CD14-positive monocyte (primary cell): ENCODE data around the gene MPND. TPM values are rescaled to one million over a fixed set of nuclear protein-coding genes. Genes with fewer than 3 reads are reported as not detected.

ENCODE experiments used
- DNase-seq, 3 donors: peaks; one replicate each; pipeline ENCODE4 v3.0.0-alpha.2; 2011 to 2022
- H2AFZ ChIP-seq: 2 replicates; pipeline ENCODE4 v1.6.0; 2012; ENCODE audit warnings: mild to moderate bottlenecking, low read depth, low read length, inconsistent platforms; ENCODE audit not compliant: insufficient read depth, poor library complexity, severe bottlenecking
- H3K27ac ChIP-seq, 2 donors: 1 replicate in 1 of 2; 2 replicates in 1 of 2; pipeline ENCODE4 v1.5.1; 2012 to 2013; ENCODE audit warnings: low read length in 2 of 2, control low read depth in 1 of 2, inconsistent platforms in 1 of 2, low read depth in 1 of 2, mild to moderate bottlenecking in 1 of 2
- H3K27me3 ChIP-seq, 2 donors: one replicate each; pipeline versions ENCODE4 v1.6.0 to v1.6.1; 2011 to 2013; ENCODE audit warnings: low read length in 2 of 2; ENCODE audit not compliant: control insufficient read depth in 2 of 2, insufficient read depth in 2 of 2
- H3K36me3 ChIP-seq, 2 donors: replicated peaks in 1 of 2; 1 replicate in 1 of 2; 2 replicates in 1 of 2; pipeline versions ENCODE4 v1.5.1 to v1.6.1; 2012 to 2013; ENCODE audit warnings: low read length in 2 of 2, control low read depth in 1 of 2, inconsistent platforms in 1 of 2, mild to moderate bottlenecking in 1 of 2; ENCODE audit not compliant: insufficient read depth in 2 of 2, control insufficient read depth in 1 of 2
- H3K4me1 ChIP-seq, 2 donors: 1 replicate in 1 of 2; 2 replicates in 1 of 2; pipeline versions ENCODE4 v1.5.1 to v1.6.1; 2012 to 2013; ENCODE audit warnings: low read length in 2 of 2, control low read depth in 1 of 2, inconsistent platforms in 1 of 2, mild to moderate bottlenecking in 1 of 2, moderate library complexity in 1 of 2; ENCODE audit not compliant: insufficient read depth in 2 of 2, control insufficient read depth in 1 of 2
- H3K4me2 ChIP-seq: replicated peaks from 2 replicates; pipeline ENCODE3; 2012; ENCODE audit warnings: low read length, moderate library complexity, mild to moderate bottlenecking; ENCODE audit not compliant: poor library complexity, severe bottlenecking; ENCODE audit errors: extremely low read depth
- H3K4me3 ChIP-seq, 3 experiments: fragments of 200-600 bp in 1 of 3; sonication (generic) in 1 of 3; replicated peaks in 1 of 3; 1 replicate in 2 of 3; 2 replicates in 1 of 3; pipeline ENCODE4 v1.5.1; 2011 to 2013; ENCODE audit warnings: low read length in 3 of 3, mild to moderate bottlenecking in 3 of 3, control low read depth in 2 of 3, low read depth in 2 of 3, inconsistent platforms in 1 of 3, moderate library complexity in 1 of 3
- H3K79me2 ChIP-seq: 2 replicates; pipeline ENCODE4 v1.6.0; 2012; ENCODE audit warnings: mild to moderate bottlenecking, control low read depth, inconsistent platforms, low read length, moderate library complexity; ENCODE audit not compliant: insufficient read depth
- H3K9ac ChIP-seq: 2 replicates; pipeline ENCODE4 v1.6.0; 2017; ENCODE audit warnings: low read length, mild to moderate bottlenecking; ENCODE audit not compliant: insufficient read depth, poor library complexity, severe bottlenecking
- H3K9me3 ChIP-seq, 2 donors: replicated peaks in 1 of 2; 1 replicate in 1 of 2; 2 replicates in 1 of 2; pipeline versions ENCODE4 v1.5.1 to v1.6.1; 2012 to 2013; ENCODE audit warnings: low read length in 2 of 2, control low read depth in 1 of 2; ENCODE audit not compliant: control insufficient read depth in 1 of 2, insufficient read depth in 1 of 2
- H4K20me1 ChIP-seq: 2 replicates; pipeline ENCODE4 v1.6.0; 2012; ENCODE audit warnings: mild to moderate bottlenecking, low read length, control low read depth, moderate library complexity; ENCODE audit not compliant: insufficient read depth
- H3K27ac Mint-ChIP-seq, 7 donors: one replicate each; pipeline ENCODE4 v1.8.0; 2020; ENCODE audit warnings: mild to moderate bottlenecking in 7 of 7, mixed read lengths in 7 of 7, moderate library complexity in 6 of 7, inconsistent platforms in 2 of 7
- H3K27me3 Mint-ChIP-seq, 3 donors: one replicate each; pipeline ENCODE4 v1.8.0; 2021 to 2022; ENCODE audit warnings: low read depth in 3 of 3, mild to moderate bottlenecking in 3 of 3, mixed read lengths in 3 of 3, moderate library complexity in 3 of 3, inconsistent platforms in 1 of 3
- H3K36me3 Mint-ChIP-seq, 2 donors: one replicate each; pipeline ENCODE4 v1.8.0; 2020; ENCODE audit warnings: mixed read lengths in 2 of 2, inconsistent platforms in 1 of 2, mild to moderate bottlenecking in 1 of 2
- H3K4me1 Mint-ChIP-seq: one replicate; pipeline ENCODE4 v1.8.0; 2020; ENCODE audit warnings: mild to moderate bottlenecking, mixed read lengths
- H3K4me3 Mint-ChIP-seq, 2 donors: one replicate each; pipeline ENCODE4 v1.8.0; 2020; ENCODE audit warnings: mild to moderate bottlenecking in 2 of 2, mixed read lengths in 2 of 2, moderate library complexity in 1 of 2
- H3K9me3 Mint-ChIP-seq, 7 donors: one replicate each; pipeline ENCODE4 v1.8.0; 2020 to 2022; ENCODE audit warnings: mixed read lengths in 7 of 7, mild to moderate bottlenecking in 6 of 7, moderate library complexity in 6 of 7, inconsistent platforms in 2 of 7
- WGBS: methylation state at CpG from one replicate; pipeline ENCODE4 v1.1.5; 2013; ENCODE audit warnings: missing lambda C conversion rate; ENCODE audit not compliant: insufficient coverage; 5-methylcytosine and 5-hydroxymethylcytosine counted together
- intact Hi-C, 2 donors: fragments of 100-400 bp; cut with micrococcal nuclease; formaldehyde crosslinking; loops; one replicate each; pipeline versions ENCODE4 v1.15.0 to v1.15.1; 2023
- polyA plus RNA-seq, 3 donors: library from polyadenylated mRNA; depleted of rRNA in 1 of 3; unstranded in 2 of 3; stranded (reverse) in 1 of 3; fragments of 300-500 nt in 2 of 3; fragments of >200 nt in 1 of 3; fragmentation: Illumina TruSeq in 2 of 3; gene quantifications; 1 replicate in 2 of 3; 2 replicates in 1 of 3; pipeline ENCODE4 v1.2.3, GENCODE V29; 2012 to 2021
- TF ChIP-seq, protein P1 (sequence below): fragments of 200-600 bp; IDR thresholded peaks from one replicate; pipeline ENCODE4 v1.8.0; 2022; ENCODE audit warnings: antibody characterized with exemption, mild to moderate bottlenecking

The MPND gene
- polyA plus RNA-seq, 3 donors = 6.5 to 15.9 (median 7.0) TPM

DNA sequence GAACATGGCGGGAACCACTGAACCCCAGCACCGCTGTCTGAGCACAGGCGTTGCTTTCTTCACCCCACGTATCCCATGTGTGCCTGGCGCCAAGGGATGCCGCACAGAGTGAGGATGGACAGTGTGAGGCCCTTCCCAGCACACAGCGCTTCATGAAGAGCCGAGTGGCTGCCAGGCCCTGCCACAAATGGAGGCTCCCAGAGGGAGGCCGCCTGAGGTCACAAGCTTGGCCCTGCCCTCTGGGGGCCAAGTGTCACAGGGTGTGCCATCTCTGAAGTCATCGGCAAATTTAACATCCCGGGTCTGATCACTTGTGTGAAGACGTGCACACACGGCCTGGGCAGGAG is 24.4 kb downstream of the MPND start:
- intact Hi-C loops = no loop called here
- no peaks in the 10 kb centered on the region for H3K27me3 ChIP-seq
- H3K36me3 Mint-ChIP-seq = peaks cover 44 to 71% of the 10 kb centered on the region in 2 donors
- no peak overlapping the region for H3K9ac ChIP-seq
- WGBS = 95% methylated on average over 13 of the region's 13 CpGs
- H3K27ac Mint-ChIP-seq = peak overlapping the region in 6 of 7 donors; percentile 50 to 87 (median 80)
- H3K27me3 Mint-ChIP-seq = no peaks in the 10 kb centered on the region
- no peak overlapping the region for H3K4me3 Mint-ChIP-seq
- no peak overlapping the region for H3K4me2 ChIP-seq
- peaks cover 54% of the 10 kb centered on the region for H3K79me2 ChIP-seq
- peak overlapping the region; percentile 2 to 60 for H3K27ac ChIP-seq
- H3K9me3 Mint-ChIP-seq = no peaks in the 10 kb centered on the region
- H3K4me1 ChIP-seq = peaks cover 38 to 42% of the 10 kb centered on the region in 2 donors
- TF ChIP-seq, protein P1, sequence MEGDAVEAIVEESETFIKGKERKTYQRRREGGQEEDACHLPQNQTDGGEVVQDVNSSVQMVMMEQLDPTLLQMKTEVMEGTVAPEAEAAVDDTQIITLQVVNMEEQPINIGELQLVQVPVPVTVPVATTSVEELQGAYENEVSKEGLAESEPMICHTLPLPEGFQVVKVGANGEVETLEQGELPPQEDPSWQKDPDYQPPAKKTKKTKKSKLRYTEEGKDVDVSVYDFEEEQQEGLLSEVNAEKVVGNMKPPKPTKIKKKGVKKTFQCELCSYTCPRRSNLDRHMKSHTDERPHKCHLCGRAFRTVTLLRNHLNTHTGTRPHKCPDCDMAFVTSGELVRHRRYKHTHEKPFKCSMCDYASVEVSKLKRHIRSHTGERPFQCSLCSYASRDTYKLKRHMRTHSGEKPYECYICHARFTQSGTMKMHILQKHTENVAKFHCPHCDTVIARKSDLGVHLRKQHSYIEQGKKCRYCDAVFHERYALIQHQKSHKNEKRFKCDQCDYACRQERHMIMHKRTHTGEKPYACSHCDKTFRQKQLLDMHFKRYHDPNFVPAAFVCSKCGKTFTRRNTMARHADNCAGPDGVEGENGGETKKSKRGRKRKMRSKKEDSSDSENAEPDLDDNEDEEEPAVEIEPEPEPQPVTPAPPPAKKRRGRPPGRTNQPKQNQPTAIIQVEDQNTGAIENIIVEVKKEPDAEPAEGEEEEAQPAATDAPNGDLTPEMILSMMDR = no peak
- H3K36me3 ChIP-seq = peaks cover 29 to 45% of the 10 kb centered on the region in 2 donors
- H3K4me3 ChIP-seq = no peak overlapping the region
- H2AFZ ChIP-seq = no peak overlapping the region
- peaks cover 91% of the 10 kb centered on the region for H4K20me1 ChIP-seq
- H3K9me3 ChIP-seq = no peaks in the 10 kb centered on the region
- no peak for DNase-seq
- H3K4me1 Mint-ChIP-seq = peaks cover 44% of the 10 kb centered on the region

DNA sequence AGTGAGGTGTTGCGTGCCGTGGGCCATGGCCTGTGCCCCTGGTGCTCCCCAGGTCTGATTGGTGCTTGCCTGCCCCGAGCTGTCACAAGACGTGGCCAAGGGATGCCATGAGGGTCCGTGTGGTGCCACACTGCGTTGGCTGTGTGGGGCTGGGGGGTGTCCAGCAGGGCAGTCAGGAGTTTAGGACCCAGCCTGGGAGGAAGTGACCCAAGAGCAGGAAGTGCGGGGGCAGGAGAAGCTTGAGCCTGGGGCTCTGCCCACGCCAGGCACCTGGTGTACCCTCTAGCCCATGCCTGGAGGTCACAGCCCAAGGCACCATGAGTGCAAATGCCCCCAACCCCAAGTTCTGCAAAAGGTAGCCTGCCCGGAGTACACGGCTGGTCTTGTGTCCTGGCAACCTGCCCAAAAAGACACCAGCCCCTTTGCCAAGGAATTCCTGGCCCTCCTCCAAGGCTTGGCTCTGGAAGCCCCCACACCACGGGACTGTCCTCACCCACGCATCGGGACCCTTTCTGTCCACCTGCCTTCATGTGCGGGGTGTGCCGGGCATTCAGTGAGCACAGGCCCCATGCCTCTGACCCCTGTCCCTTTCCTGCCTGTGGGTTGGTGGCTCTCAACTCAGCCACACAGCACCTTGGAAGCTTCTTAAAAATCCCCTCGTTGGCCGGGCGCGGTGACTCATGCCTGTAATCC is 24.9 kb downstream of the MPND start:
- no peaks in the 10 kb centered on the region for H3K27me3 ChIP-seq
- H3K27ac ChIP-seq = peak overlapping the region; percentile 2 to 60
- no peaks in the 10 kb centered on the region for H3K9me3 ChIP-seq
- peaks cover 91% of the 10 kb centered on the region for H4K20me1 ChIP-seq
- intact Hi-C loops = no loop called here
- H3K9ac ChIP-seq = peak overlapping the region; percentile 70
- H3K9me3 Mint-ChIP-seq = no peaks in the 10 kb centered on the region
- H3K36me3 Mint-ChIP-seq = peaks cover 41 to 67% of the 10 kb centered on the region in 2 donors
- peak overlapping the region in 1 of 3 experiments; percentile 75 for H3K4me3 ChIP-seq
- H3K4me2 ChIP-seq = peak overlapping the region; percentile 88
- peak overlapping the region in 6 of 7 donors; percentile 82 to 90 (median 85) for H3K27ac Mint-ChIP-seq
- H3K36me3 ChIP-seq = peaks cover 24 to 42% of the 10 kb centered on the region in 2 donors
- peaks cover 60% of the 10 kb centered on the region for H3K79me2 ChIP-seq
- WGBS = 65% methylated on average over 18 of the region's 19 CpGs
- peak in 2 of 3 donors; percentile 9 to 61 for DNase-seq
- peaks cover 44% of the 10 kb centered on the region for H3K4me1 Mint-ChIP-seq
- H2AFZ ChIP-seq = no peak overlapping the region
- TF ChIP-seq, protein P1 = no peak
- peak overlapping the region; percentile 76 to 90 for H3K4me3 Mint-ChIP-seq
- no peaks in the 10 kb centered on the region for H3K27me3 Mint-ChIP-seq
- H3K4me1 ChIP-seq = peaks cover 38 to 43% of the 10 kb centered on the region in 2 donors
